Right ventricle myocardium inferior (tissue), 1 donor: ENCODE measurements around the gene UBE3C. TPM values are rescaled to one million over a fixed set of nuclear protein-coding genes. Genes with fewer than 3 reads are reported as not detected.
"Not testable (repeated sequence)": the region's sequence is repeated elsewhere in the genome, so short reads cannot be mapped to it uniquely, and the experiment has no call there.

ENCODE experiments used
- ATAC-seq: fragments of 200-7000 bp; cut with Tn5 transposase; one replicate; pipeline ENCODE4 v1.9.1; 2020; ENCODE audit warnings: mild to moderate bottlenecking, moderate library complexity
- DNase-seq: peaks from one replicate; pipeline ENCODE4 v3.0.0; 2021; ENCODE audit errors: missing footprints
- intact Hi-C: fragments of 100-400 bp; cut with DNase I; formaldehyde crosslinking; loops from one replicate; pipeline ENCODE4 v1.11.0; 2022
- total RNA-seq: library from RNA; stranded (reverse); fragmentation: NEBNext Ultra II Directional; extraction: Animal tissue kit (Norgen Biotek cat#: 25700); gene quantifications from one replicate; pipeline ENCODE4 v1.2.1, GENCODE V29; 2021
- donor health status: DM: no; HTN: yes; CAD: no; lungs with severe emphysema.

Gene UBE3C
- total RNA-seq, 1 donor from 2014 or later, result 49.7 TPM

DNA sequence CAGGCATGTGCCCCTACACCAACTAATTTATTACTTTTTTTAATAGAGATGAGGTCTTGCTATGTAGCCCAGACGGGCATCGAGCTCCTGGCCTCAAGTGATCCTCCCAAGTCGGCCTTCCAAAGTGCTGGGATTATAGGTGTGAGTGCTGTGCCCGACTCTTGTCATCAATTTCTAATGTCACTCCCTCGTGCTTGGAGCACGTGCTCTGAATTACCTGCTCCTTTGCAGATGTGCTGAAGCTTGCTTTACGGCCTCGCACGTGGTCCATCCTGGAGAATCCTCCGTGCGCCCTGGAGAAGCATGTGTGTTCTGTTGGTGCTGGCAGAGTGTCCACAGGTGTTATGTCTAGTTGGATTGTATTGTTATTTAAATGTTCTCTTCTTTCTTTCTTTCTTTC, 11.8 kb upstream of the UBE3C start:
- ATAC-seq (no peak), DNase-seq (no peak)
- intact Hi-C loops, result no loop called here

DNA sequence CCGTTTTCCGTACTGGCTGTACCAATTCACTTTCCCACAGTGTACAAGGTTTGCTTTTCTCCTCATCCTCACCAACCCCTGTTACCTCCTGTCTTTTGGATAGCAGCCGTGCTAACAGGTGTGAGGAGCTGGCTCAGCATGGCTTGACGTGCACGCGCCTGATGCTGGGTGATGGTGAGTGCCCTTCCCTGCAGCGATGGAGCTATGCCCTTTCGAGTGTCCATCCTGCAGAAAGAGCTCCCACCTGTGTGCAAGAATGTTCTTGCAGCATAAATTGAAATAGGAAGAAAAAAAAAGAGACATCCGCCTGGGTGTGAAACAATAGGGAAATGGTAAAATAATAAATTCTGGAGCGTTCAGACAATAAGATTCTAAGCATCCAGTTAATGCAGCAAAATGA, 9.5 kb upstream of the UBE3C start:
- intact Hi-C loops, result no loop called here
- no peak for ATAC-seq

DNA sequence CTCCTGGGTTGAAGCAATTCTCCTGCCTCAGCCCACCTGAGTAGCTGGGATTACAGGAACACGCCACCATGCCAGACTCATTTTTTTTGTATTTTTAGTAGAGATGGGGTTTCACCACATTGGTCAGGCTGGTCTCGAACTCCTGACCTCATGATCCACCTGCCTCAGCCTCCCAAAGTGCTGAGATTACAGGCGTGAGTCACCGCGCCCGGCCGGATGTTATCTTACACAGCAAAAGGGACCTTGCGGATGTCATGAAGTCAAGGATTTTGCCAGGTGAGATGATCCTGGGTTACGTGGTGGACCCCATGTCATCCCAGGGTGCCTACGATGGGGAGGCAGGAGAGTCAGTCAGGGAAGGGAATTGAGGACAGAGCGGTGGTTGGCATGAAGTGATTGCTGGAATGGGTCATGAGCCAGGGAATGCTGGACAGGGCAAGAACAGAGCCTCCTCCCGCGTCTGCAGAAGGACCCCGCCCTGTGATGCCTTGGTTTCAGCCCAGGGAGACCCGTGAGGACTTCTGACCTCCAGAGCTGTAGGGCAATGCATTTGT, 8.7 kb upstream of the UBE3C start:
- intact Hi-C loops, result no loop called here
- no peak for ATAC-seq
- no peak for DNase-seq

More for the DNA sequence above, 9.5 kb upstream of the UBE3C start:
- no peak for DNase-seq

DNA sequence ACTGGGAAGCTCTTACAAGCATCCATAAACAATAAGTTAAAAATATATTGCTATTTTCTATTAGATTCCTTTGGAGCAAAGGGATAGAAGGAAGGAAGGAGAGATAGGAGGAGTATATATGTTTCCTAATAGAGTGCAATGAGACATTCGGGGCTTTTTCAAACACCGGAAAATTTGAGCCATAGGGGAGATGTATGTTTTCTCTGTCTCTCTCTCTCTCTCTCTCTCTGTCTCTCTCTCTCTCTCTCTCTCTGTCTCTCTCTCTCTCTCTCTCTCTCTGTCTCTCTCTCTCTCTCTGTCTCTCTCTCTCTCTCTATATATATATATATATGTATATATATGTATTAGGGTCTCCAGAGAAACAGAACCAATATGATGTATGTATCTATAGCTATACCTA, 7.9 kb upstream of the UBE3C start:
- DNase-seq, intact Hi-C loops, ATAC-seq: not testable (repeated sequence)

DNA sequence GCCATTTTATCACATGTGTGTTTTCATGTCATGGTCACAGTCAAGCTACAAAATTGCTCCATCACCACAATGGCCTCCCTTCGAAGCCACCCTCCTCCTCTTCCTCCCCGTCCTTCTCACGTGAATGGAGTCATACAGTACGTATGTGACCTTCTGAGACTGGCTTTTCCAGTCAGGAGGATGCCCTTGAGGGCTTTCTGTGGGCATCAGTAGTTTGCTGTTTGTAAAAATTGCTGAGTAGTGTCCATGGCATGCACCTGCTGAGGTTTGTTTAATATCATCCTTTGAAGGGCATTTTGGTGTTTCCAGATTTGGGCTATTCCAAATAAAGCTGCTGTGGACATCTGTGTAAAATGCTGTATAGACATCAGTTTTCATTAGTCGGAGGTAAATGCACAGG, 5.9 kb upstream of the UBE3C start:
- ATAC-seq (no peak), DNase-seq (no peak)
- intact Hi-C loops, result no loop called here

DNA sequence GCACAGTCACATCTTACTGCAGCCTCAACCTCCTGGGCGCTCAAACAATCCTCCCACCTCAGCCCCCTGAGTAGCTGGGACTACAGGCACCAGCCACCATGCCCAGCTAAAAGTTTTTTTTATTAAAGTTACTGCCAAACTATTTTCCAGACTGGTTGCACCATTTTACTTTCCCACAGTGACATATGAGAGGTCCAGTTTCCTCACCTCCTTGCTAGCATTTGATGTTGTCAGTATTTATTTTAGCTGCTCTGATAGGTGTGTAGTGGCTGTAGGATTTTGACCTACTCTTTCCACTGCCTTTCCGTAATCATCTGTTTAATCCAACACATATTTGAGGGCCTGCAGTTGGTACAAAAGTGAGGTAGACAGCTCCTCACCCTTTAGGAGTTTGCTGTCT, 5.4 kb upstream of the UBE3C start:
- DNase-seq, result no peak
- intact Hi-C loops, result no loop called here
- ATAC-seq, result no peak

DNA sequence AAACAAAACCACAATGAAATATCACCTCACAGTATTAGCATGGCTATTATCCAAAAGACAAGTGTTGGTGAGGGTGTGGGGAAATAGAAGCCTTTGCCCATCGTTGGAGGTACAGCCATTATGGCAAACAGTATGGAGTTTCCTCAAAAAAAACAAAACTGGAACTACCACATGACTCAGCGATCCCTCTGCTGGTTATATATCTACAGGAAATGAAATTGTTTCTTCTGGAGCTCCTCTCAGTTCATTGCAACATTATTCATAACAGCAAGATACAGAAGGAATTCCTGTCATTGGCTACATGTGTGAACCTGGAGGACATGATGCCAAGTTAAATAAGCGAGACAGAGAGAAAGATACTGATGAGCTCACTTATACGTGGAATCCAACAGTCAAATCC, 2.4 kb upstream of the UBE3C start:
- intact Hi-C loops, result no loop called here
- ATAC-seq, result no peak
- no peak for DNase-seq

DNA sequence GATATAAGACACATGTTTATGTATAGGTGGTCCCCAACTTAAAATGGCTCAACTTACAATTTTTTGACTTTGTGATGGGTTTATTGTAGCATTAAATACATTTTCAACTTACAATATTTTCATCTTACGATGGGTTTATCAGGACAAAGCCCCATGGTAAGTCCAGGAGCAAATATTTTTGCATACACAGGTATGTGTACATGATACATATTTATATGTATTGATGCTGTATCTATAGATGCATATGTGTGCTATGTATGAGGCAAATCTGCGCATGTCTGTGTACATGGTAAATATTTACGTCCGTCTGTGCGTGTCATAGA, 664 bp upstream of the UBE3C start:
- DNase-seq (no peak), ATAC-seq (no peak)
- intact Hi-C loops, result no loop called here

DNA sequence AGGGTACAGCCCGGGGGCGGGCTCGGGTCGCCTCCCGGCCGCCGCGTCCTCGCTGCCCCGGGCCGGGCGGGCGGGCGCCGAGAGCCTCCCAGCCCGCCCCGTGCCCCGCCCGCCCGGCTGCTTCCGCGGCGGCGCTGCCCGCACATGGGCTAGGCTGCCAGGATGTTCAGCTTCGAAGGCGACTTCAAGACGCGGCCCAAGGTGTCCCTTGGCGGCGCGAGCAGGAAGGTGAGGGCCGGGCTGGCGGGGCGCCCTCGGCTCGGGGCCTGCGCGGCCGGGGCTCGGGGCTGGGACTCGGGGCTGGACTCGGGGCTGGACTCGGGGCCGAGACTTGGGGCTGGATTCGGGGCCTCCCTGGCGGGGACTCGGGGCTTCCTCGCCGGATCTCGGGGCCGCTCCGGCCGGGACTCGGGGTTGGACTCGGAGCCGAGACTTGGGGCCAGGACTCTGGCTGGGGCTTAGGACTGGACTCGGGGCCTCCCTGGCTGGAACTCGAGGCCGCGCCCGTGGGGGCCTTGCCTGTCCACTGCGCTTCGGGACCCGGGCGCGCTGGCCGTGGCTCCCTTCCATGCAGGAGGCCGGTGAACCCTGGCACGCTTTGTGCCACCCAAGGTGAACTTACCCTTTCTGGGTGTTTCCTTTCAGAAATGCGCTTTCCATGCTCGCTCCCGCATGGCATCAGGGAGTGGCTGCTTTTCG, 534 bp downstream of the UBE3C start:
- DNase-seq, result peak; percentile 75
- peak; percentile 63 for ATAC-seq
- intact Hi-C loops, result no loop called here

DNA sequence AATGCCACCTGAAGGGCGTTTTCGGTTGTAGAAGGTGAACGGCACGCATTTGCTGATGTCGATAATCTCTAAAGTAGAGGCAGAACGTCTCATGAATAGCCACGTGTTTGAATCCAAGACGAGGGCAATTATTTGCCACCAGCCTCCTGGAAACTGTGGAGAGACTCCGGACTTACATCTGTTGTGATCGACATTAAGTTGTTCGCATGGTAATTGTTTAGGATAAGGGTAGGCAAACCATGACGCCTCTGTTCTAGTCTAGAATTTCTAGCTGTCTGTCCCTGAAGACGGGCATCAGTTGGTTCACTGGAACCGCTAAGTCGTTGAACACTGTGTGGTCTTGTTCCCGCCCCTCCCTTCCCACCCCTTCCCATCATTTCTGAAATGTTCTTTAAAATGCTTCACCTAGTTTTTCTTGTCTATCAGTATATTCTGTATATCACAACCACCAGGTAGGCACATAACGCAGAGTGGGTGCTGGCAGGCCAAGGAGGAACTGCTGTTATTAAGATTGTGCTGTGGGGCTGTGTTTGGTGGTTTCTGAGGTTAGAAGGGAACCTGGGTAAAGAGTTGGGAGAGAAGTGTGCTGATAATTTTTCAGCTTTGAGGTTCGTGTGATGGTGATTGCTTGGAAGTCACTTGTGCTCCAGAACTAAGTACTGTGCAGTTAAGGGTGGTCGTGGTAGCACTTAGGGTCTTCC, 1.2 kb downstream of the UBE3C start:
- no peak for ATAC-seq
- intact Hi-C loops, result no loop called here

DNA sequence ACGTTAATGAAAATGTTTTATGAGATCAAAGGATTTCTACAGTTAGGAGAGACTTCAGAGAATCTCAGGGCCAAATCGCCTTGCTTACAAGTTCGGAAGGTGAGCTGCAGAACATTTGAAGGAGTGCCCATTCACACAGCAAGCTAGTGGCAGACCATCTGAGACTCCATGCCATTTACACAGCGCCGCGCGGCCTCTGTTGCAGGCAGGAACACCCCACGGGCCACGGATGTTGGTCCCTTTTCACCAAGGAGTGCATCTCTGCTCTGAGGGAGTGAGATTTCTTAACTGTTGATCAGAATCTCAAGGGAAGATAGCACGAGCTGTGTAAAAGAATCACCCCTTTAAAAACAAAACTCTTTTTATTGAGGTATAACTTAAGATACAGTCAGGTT, 1.8 kb downstream of the UBE3C start:
- no peak for DNase-seq
- intact Hi-C loops, result no loop called here
- ATAC-seq, result no peak

More for the DNA sequence above, 1.2 kb downstream of the UBE3C start:
- DNase-seq, result no peak

DNA sequence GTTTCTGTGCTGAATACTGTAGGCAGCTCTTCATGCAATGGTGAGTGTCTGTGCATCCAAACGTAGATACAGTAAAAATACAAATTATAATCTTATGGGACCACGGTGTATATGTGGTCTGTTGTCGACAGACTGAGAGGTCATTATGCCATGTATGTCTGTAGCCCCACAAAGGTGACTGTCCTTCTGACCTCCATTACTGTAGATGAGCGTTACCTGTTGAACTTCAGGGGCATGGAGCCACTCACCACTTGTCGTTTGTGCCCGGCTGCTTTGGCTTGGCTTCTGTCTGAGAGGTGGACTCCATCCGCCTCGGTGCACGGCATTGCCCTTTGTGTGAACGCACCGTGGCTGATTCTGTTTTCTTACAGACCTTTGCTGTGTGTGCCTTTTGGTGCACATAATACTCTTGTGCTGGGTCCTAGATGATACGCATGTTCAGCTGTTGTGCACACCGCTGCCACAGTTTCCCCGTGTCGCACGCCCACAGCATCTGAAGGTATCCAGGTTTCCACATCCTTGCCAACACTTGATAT, 2.9 kb downstream of the UBE3C start:
- no peak for DNase-seq
- intact Hi-C loops, result no loop called here
- ATAC-seq, result no peak

DNA sequence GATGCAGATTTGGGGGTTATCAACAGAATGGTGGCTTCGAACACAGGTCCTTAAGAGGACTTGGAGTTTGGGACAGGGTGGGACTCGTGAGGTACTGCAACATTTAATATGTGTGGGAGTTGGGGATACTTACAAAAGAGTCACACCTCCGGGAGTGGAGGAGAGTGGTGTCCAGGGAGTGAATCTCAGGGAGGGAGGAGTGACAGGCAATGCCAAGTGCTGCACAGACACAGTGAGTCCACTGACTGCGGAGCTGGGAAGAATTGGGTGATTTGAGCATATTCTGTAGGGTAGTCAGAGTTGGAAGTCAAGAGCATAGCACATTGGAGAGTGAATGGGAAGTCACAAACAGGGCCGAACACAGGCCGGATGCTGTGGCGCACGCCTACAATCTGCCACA, 5.1 kb downstream of the UBE3C start:
- ATAC-seq, result no peak
- intact Hi-C loops, result no loop called here
- DNase-seq, result no peak

DNA sequence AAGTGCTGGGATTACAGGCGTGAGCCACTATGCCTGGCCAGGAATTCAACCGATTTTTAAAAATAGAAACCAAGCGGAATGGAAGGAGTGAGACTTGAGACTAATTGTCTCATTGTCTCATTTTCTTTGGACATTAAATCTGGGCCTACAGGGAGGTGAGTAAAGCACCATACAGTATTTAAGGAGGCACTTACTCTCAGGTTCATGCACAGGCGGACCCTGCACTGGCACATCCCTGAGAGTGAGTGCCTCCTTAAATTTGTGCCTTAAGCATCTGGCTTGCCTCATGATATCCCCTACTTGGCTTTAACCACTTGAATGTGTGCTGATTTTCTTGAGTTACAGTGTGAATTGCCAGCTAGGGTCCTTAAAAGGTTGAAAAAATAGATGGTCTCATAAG, 10.6 kb downstream of the UBE3C start:
- ATAC-seq (no peak), DNase-seq (no peak)
- intact Hi-C loops, result no loop called here

DNA sequence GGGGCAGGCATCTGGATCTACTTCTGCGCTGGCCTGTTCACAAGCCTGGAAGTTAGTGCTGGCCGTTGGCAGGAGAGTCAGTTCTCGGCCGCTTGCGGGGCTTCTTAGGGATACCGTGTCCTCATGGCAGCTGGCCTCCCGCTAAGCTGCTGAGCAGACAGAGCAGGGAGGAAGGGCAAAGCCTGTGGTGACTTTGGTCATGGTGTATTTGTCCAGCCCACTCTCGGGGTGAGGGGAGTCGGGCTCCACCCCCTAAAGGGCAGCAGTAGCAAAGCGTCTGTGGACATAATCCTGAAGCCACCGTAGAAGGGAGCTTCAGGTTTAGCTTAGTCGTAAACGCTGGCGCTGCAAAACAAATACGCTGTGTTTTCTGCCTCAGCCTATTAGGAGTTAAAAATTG, 12.2 kb downstream of the UBE3C start:
- intact Hi-C loops, result no loop called here
- ATAC-seq (peak; percentile 88), DNase-seq (peak; percentile 82)

DNA sequence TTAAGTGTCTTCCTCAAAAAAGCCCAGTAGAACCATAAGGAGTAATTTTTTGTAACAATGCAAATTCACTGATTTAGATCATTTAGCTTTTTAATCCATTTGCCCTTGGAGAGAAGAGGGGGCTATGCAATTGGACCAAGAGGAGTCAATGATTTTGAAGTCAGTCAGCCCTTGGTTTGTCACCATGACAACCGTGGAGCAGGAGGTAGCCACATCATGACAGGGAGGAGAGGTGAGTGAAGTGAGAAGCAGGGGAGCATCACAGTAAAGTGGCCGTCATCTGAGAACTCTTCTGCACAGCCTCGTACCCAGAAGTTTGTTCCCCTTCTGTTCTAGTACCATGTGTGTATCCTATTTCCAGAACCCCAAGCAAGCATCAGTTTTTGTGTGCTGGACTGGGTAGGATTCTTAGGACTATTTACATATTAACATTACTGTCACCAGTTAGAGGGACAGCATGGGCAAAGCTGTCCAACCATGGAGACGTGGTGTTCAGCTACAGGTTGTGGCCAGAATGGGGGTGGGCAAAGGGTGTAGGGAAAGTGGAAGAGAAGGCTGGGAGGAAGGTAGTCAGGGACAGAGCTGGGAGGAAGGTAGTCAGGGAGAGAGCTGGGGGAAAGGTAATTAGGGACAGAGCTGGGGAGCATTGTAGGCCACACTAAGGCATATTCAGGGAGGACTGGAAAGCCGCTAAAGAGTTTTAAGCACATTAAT, 13.1 kb downstream of the UBE3C start:
- intact Hi-C loops, result no loop called here
- no peak for ATAC-seq
- no peak for DNase-seq

DNA sequence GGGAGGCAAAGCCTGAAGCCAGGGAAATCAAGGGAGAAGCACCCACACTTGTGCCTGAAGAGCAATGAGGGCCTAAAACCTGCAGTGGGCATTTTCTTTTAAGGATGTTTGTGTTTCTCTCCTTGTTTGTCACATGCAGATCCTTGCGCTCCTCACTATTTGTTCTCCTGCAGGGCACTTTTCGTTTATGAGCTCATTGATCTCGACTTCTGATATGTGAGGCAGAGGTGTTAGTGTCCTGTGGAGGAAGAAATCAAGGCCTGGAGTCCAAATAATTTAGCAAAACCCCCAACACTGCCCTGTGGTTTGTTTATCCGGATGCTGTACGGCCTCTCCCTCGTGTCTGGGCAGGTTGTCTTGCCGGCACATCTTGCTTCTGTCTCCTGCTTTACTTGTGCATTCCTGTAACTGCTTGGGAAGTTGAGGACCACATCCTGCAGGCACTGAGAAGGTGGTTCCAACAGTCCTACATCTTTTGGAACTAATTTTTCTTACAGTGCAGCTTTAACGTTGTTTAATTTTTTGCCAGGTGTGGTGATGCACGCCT, 13.7 kb downstream of the UBE3C start:
- DNase-seq (no peak), ATAC-seq (no peak)
- intact Hi-C loops, result no loop called here

DNA sequence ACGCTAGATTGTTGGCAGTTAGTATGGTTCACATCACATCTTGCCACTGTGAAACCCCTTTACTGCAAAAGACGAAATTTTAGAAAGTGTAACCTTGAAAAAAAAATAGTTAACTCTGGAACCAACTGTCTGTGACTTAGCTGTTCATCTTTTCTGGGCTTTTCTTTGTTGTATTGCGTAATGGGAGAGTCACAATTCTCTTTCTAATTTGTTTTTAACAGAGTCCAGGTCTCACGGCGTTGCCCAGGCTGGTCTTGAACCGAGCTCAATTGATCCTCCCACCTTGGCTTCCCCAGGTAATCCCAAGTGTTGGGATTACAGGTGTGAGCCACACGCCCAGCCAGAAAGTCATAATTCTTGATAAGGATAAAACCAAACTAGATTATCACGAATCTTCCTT, 14.5 kb downstream of the UBE3C start:
- no peak for DNase-seq
- ATAC-seq, result no peak
- intact Hi-C loops, result no loop called here

DNA sequence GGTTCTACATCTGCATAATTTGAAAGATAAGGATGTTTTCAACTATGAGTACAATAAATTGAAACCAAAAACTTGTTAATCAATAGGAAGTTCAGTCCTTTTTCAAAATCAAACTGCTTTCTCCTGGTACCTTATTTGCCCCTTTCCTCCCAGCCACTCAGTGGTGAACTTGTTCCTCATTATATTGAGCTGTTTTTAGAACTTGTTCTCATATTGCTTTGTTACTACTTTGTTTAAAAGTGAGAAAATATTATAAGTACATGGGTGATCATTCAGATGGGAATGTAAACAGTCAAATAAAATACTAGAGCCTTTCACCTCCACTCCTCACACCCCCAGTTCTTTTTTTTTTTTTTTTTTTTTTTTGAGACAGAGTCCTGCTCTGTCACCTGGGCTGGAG, 17.2 kb downstream of the UBE3C start:
- ATAC-seq (no peak), DNase-seq (no peak)
- intact Hi-C loops, result no loop called here
